GM12875 (cell line): ENCODE data around the gene PARP6.

Source experiments
- H3K4me3 ChIP-seq: one replicate; pipeline ENCODE4 v1.5.1; 2011; ENCODE audit warnings: low read depth, low read length, control low read depth
- CTCF ChIP-seq: IDR thresholded peaks from 2 replicates; pipeline ENCODE4 v1.5.1; 2011; ENCODE audit warnings: low read depth, mild to moderate bottlenecking, control low read depth, inconsistent platforms, low read length, moderate library complexity, borderline replicate concordance; ENCODE audit not compliant: insufficient read depth

Gene PARP6

DNA sequence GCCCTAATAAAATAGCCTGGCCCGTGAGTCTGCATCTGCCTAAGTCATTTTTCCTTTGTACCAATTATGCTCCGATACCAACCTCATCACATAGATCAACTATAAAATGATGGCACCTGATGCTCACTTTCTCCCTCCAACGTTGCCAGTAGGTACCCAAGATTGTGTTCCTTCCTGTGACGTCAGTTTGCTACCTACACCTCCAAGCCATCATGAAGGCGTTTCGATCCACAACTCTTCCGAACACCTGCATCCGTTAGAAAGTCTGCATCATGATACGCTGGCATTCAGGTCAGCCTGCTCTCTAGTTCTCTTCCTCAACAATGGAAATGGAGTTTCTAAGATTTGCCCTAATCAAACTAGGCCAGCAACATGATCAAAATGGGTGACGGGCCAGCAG is 49.1 kb downstream of the PARP6 start:
- no peak overlapping the region for H3K4me3 ChIP-seq
- TF ChIP-seq CTCF: no peak

- H3K4me3 ChIP-seq: no peak overlapping the region
- TF ChIP-seq CTCF: no peak
Observed at GRCh38 chr15:72222393-72222792, 50.0 kb downstream of the PARP6 start.

DNA sequence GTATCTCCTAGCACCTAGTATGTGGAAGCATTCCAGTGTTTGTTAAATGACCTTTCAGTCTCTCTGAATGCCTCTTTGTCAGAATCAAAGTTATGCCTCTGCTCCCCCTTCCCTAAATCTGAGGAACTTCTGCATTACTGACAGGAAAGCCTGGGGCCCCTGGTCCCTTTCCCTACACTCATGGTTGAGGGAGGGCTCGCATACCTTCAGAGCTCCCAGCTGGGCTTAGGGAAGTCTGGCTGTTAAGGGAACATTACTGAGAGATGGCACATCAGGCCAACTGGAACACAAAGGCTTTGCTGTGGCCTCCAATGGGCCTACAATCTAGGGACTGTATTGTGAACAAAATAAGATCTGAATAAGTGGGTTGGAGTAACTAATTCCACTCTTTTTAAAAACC is 51.7 kb downstream of the PARP6 start:
- no peak overlapping the region for H3K4me3 ChIP-seq
- no peak for TF ChIP-seq CTCF

- no peak overlapping the region for H3K4me3 ChIP-seq
- no peak for TF ChIP-seq CTCF
Observed at GRCh38 chr15:72217216-72217615, 55.1 kb downstream of the PARP6 start.

GRCh38 chr15:72216079-72216478 is 56.3 kb downstream of the PARP6 start:
- TF ChIP-seq CTCF: no peak
- no peak overlapping the region for H3K4me3 ChIP-seq

- TF ChIP-seq CTCF: no peak
Observed at GRCh38 chr15:72207558-72208085, 64.7 kb downstream of the PARP6 start.

GRCh38 chr15:72206677-72207000 is 65.7 kb downstream of the PARP6 start:
- no peak for TF ChIP-seq CTCF

More at GRCh38 chr15:72207558-72208085, 64.7 kb downstream of the PARP6 start:
- H3K4me3 ChIP-seq: no peak overlapping the region

More at GRCh38 chr15:72206677-72207000, 65.7 kb downstream of the PARP6 start:
- H3K4me3 ChIP-seq: no peak overlapping the region
